H1 (cell line): Measurements from ENCODE around the gene SRPRB. TPM values are rescaled to one million over a fixed set of nuclear protein-coding genes. Genes with fewer than 3 reads are reported as not detected.

Experiments
- CTCF ChIA-PET: fragments of 300-600 bp; sonication (Branson Sonifier 250); formaldehyde crosslinking; loops from one replicate; lab custom pipeline; 2021; ENCODE audit not compliant: partially characterized antibody; lab: Charles Lee
- POLR2A ChIA-PET: fragments of 300-600 bp; sonication (Branson Sonifier 250); formaldehyde crosslinking; loops from one replicate; lab custom pipeline; 2021; ENCODE audit warnings: inconsistent platforms; ENCODE audit not compliant: partially characterized antibody; lab: Charles Lee
- DNase-seq, 2 experiments: peaks; one replicate each; pipeline versions ENCODE4 v3.0.0 to v3.0.0-alpha.2; 2010 to 2022; ENCODE audit warnings: low spot score in 2 of 2, low read depth in 1 of 2, mixed read lengths in 1 of 2
- FAIRE-seq: peaks from 2 replicates; lab custom pipeline; 2011; peaks lifted over from hg19 to GRCh38; lab: Jason Lieb, UNC
- H2AFZ ChIP-seq: 2 replicates; pipeline ENCODE4 v1.8.1; 2012; ENCODE audit warnings: low read length, inconsistent platforms
- H2AK5ac ChIP-seq: 2 replicates; pipeline ENCODE4 v1.6.1; 2013; ENCODE audit warnings: low read depth, low read length
- H2BK120ac ChIP-seq: replicated peaks from 2 replicates; pipeline ENCODE3; 2013; ENCODE audit warnings: low read depth, low read length, inconsistent platforms
- H2BK12ac ChIP-seq: 2 replicates; pipeline ENCODE4 v1.6.1; 2013; ENCODE audit warnings: low read depth, low read length
- H2BK15ac ChIP-seq: 2 replicates; pipeline ENCODE4 v1.6.1; 2013; ENCODE audit warnings: low read length
- H2BK20ac ChIP-seq: 2 replicates; pipeline ENCODE4 v1.6.1; 2013; ENCODE audit warnings: low read length
- H2BK5ac ChIP-seq: 2 replicates; pipeline ENCODE4 v1.6.1; 2013; ENCODE audit warnings: low read depth, low read length
- H3K14ac ChIP-seq: 2 replicates; pipeline ENCODE4 v1.6.1; 2013; ENCODE audit warnings: inconsistent platforms; ENCODE audit not compliant: insufficient read length
- H3K18ac ChIP-seq: 2 replicates; pipeline ENCODE4 v1.6.1; 2013; ENCODE audit warnings: low read length; ENCODE audit errors: extremely low read depth
- H3K23ac ChIP-seq: 2 replicates; pipeline ENCODE4 v1.6.1; 2013; ENCODE audit warnings: inconsistent platforms; ENCODE audit not compliant: insufficient read length
- H3K23me2 ChIP-seq: 2 replicates; pipeline ENCODE4 v1.6.1; 2013; ENCODE audit warnings: low read depth, low read length
- H3K27ac ChIP-seq: 2 replicates; pipeline ENCODE4 v1.6.1; 2011; ENCODE audit warnings: low read depth, low read length, inconsistent platforms
- H3K27me3 ChIP-seq, 4 experiments: replicated peaks in 1 of 4; 1 replicate in 1 of 4; 2 replicates in 3 of 4; pipeline versions ENCODE4 v1.6.1 to v1.8.1; 2011 to 2013; ENCODE audit warnings: low read length in 3 of 4, mild to moderate bottlenecking in 3 of 4, inconsistent platforms in 2 of 4, mixed read lengths in 2 of 4, moderate library complexity in 1 of 4; ENCODE audit not compliant: control insufficient read depth in 3 of 4, insufficient read depth in 3 of 4; ENCODE audit errors: extremely low read depth in 1 of 4
- H3K36me3 ChIP-seq, 4 experiments: 2 replicates each; pipeline versions ENCODE4 v1.6.1 to v1.8.1; 2011 to 2013; ENCODE audit warnings: mild to moderate bottlenecking in 4 of 4, low read length in 3 of 4, moderate library complexity in 2 of 4, control low read depth in 1 of 4, inconsistent platforms in 1 of 4; ENCODE audit not compliant: insufficient read depth in 4 of 4, control insufficient read depth in 2 of 4
- H3K4ac ChIP-seq: replicated peaks from 2 replicates; pipeline ENCODE3; 2013; ENCODE audit warnings: low read length, low read depth, mixed read lengths, inconsistent platforms; ENCODE audit not compliant: insufficient read length
- H3K4me1 ChIP-seq, 4 experiments: replicated peaks in 1 of 4; 1 replicate in 1 of 4; 2 replicates in 3 of 4; pipeline versions ENCODE4 v1.6.1 to v1.8.1; 2011 to 2013; ENCODE audit warnings: low read length in 3 of 4, inconsistent platforms in 2 of 4, mixed read lengths in 1 of 4; ENCODE audit not compliant: insufficient read depth in 4 of 4, control insufficient read depth in 3 of 4
- H3K4me2 ChIP-seq, 2 experiments: 2 replicates each; pipeline versions ENCODE4 v1.6.1 to v1.8.1; 2011 to 2013; ENCODE audit warnings: low read depth in 2 of 2, low read length in 2 of 2, control low read depth in 1 of 2, inconsistent platforms in 1 of 2, mild to moderate bottlenecking in 1 of 2; ENCODE audit not compliant: insufficient read depth in 1 of 2
- H3K4me3 ChIP-seq, 4 experiments: fragments of 200-600, 300-600 bp in 1 of 4; sonication (generic), shearing (Covaris generic), sonication (Bioruptor Twin) in 1 of 4; 2 replicates each; pipeline versions ENCODE4 v1.5.1 to v1.8.1; 2011 to 2016; ENCODE audit warnings: low read length in 4 of 4, low read depth in 3 of 4, control low read depth in 2 of 4, inconsistent platforms in 2 of 4, mild to moderate bottlenecking in 2 of 4, mixed read lengths in 1 of 4, moderate library complexity in 1 of 4; ENCODE audit not compliant: insufficient read depth in 2 of 4; ENCODE audit errors: extremely low read depth in 1 of 4
- H3K56ac ChIP-seq: replicated peaks from 2 replicates; pipeline ENCODE3; 2013; ENCODE audit warnings: low read depth, mild to moderate bottlenecking, mixed read lengths, low read length, inconsistent platforms; ENCODE audit not compliant: insufficient read length
- H3K79me1 ChIP-seq: 2 replicates; pipeline ENCODE4 v1.6.1; 2013; ENCODE audit warnings: low read depth, low read length, control low read depth
- H3K79me2 ChIP-seq, 2 experiments: 2 replicates each; pipeline versions ENCODE4 v1.6.1 to v1.8.1; 2012 to 2013; ENCODE audit warnings: low read length in 2 of 2, mild to moderate bottlenecking in 2 of 2, inconsistent platforms in 1 of 2; ENCODE audit not compliant: insufficient read depth in 2 of 2, control insufficient read depth in 1 of 2
- H3K9ac ChIP-seq, 4 experiments: replicated peaks in 1 of 4; 1 replicate in 1 of 4; 2 replicates in 3 of 4; pipeline versions ENCODE4 v1.6.1 to v1.8.1; 2011 to 2013; ENCODE audit warnings: low read depth in 3 of 4, low read length in 3 of 4, control low read depth in 2 of 4, mild to moderate bottlenecking in 2 of 4, moderate library complexity in 2 of 4, inconsistent platforms in 1 of 4; ENCODE audit errors: extremely low read depth in 1 of 4
- H3K9me3 ChIP-seq, 2 experiments: 2 replicates each; pipeline versions ENCODE4 v1.6.1 to v1.8.1; 2012 to 2013; ENCODE audit warnings: mild to moderate bottlenecking in 2 of 2, moderate library complexity in 2 of 2, control low read depth in 1 of 2, inconsistent platforms in 1 of 2, low read depth in 1 of 2, low read length in 1 of 2, mixed read lengths in 1 of 2; ENCODE audit not compliant: insufficient read depth in 2 of 2
- H4K20me1 ChIP-seq, 2 experiments: replicated peaks in 1 of 2; 2 replicates each; pipeline versions ENCODE3 to v1.8.1; 2011 to 2013; ENCODE audit warnings: inconsistent platforms in 2 of 2, low read length in 2 of 2, mild to moderate bottlenecking in 1 of 2; ENCODE audit not compliant: insufficient read depth in 2 of 2, control insufficient read depth in 1 of 2
- H4K5ac ChIP-seq: 2 replicates; pipeline ENCODE4 v1.6.1; 2013; ENCODE audit warnings: low read length, low read depth, mixed read lengths, inconsistent platforms; ENCODE audit not compliant: insufficient read length
- H4K8ac ChIP-seq: 2 replicates; pipeline ENCODE4 v1.8.0; 2013; ENCODE audit warnings: mild to moderate bottlenecking, moderate library complexity, low read length, inconsistent platforms; ENCODE audit not compliant: insufficient read depth; ENCODE audit errors: extremely low read depth
- H4K91ac ChIP-seq: replicated peaks from 2 replicates; pipeline ENCODE3; 2013; ENCODE audit warnings: low read length, mixed read lengths, inconsistent platforms; ENCODE audit not compliant: insufficient read length
- CHD2 ChIP-seq: IDR thresholded peaks from 2 replicates; pipeline ENCODE4 v1.6.1; 2012; ENCODE audit warnings: low read length, improper control_type of control experiment
- CREB1 ChIP-seq: IDR thresholded peaks from 2 replicates; pipeline ENCODE4 v1.6.1; 2012; ENCODE audit warnings: inconsistent platforms
- EZH2 ChIP-seq: fragments of 200-600 bp; sonication (generic); IDR thresholded peaks from 2 replicates; pipeline ENCODE4 v1.7.1; 2012; ENCODE audit warnings: low read depth, mild to moderate bottlenecking, moderate library complexity, low read length, inconsistent platforms; ENCODE audit not compliant: severe bottlenecking
- HDAC6 ChIP-seq: IDR thresholded peaks from one replicate; pipeline ENCODE4 v1.7.1; 2012; ENCODE audit warnings: low read depth, mild to moderate bottlenecking, inconsistent platforms, low read length, moderate library complexity
- JUND ChIP-seq: IDR thresholded peaks from 2 replicates; pipeline ENCODE4 v1.6.1; 2011; ENCODE audit warnings: mild to moderate bottlenecking, improper control_type of control experiment, low read length
- KDM5A ChIP-seq: fragments of 200-600 bp; IDR thresholded peaks from 2 replicates; pipeline ENCODE4 v1.7.1; 2012; ENCODE audit warnings: mild to moderate bottlenecking, low read length, inconsistent platforms, mixed read lengths
- RFX5 ChIP-seq: IDR thresholded peaks from 2 replicates; pipeline ENCODE4 v1.6.1; 2011; ENCODE audit warnings: low read depth, low read length, improper control_type of control experiment, borderline replicate concordance
- SP2 ChIP-seq: IDR thresholded peaks from 2 replicates; pipeline ENCODE4 v1.6.1; 2012; ENCODE audit warnings: mild to moderate bottlenecking, low read length, inconsistent platforms
- TAF7 ChIP-seq: optimal IDR thresholded peaks from 2 replicates; pipeline ENCODE3; 2011; ENCODE audit warnings: low read depth, mild to moderate bottlenecking, inconsistent platforms, low read length, moderate library complexity, borderline replicate concordance
- TEAD4 ChIP-seq: IDR thresholded peaks from 2 replicates; pipeline ENCODE4 v1.6.1; 2012; ENCODE audit warnings: low read depth, low read length, inconsistent platforms, mixed read lengths
- WGBS, 2 experiments: shearing (Covaris generic) in 1 of 2; methylation state at CpG; one replicate each; pipeline versions ENCODE4 v1.1.6 to v1.1.7; 2013 to 2015; ENCODE audit warnings: low lambda C conversion rate in 2 of 2, mixed read lengths in 2 of 2, inconsistent platforms in 1 of 2, low coverage in 1 of 2, missing lambda C conversion rate in 1 of 2; ENCODE audit not compliant: insufficient replicate concordance in 2 of 2, insufficient coverage in 1 of 2, insufficient read length in 1 of 2; ENCODE audit errors: extremely low coverage in 1 of 2, missing lambda C conversion rate in 1 of 2; 5-methylcytosine and 5-hydroxymethylcytosine counted together
- polyA plus RNA-seq, 7 experiments: library from polyadenylated mRNA; depleted of rRNA in 3 of 7; stranded (reverse) in 5 of 7; unstranded in 2 of 7; fragments of >200 nt in 5 of 7; fragments of 200-250 nt in 2 of 7; gene quantifications; 1 replicate in 5 of 7; 2 replicates in 1 of 7; 4 replicates in 1 of 7; pipeline versions ENCODE4 v1.2.1 to v1.2.3, GENCODE V29; 2011 to 2013; ENCODE audit warnings: missing spikeins in 2 of 7, mixed read lengths in 2 of 7
- total RNA-seq: library from RNA; stranded (reverse); fragmentation: NEBNext Ultra II Directional; extraction: Animal tissue kit (Norgen Biotek cat#: 25700); gene quantifications from 2 replicates; pipeline ENCODE4 v1.2.1, GENCODE V29; 2021

Gene SRPRB
- total and polyA plus RNA-seq, 2 of the 8 experiments (the other 6 are each of a cell fraction or from before 2014, with no cell fraction given): 15.9 to 49.8 TPM

DNA sequence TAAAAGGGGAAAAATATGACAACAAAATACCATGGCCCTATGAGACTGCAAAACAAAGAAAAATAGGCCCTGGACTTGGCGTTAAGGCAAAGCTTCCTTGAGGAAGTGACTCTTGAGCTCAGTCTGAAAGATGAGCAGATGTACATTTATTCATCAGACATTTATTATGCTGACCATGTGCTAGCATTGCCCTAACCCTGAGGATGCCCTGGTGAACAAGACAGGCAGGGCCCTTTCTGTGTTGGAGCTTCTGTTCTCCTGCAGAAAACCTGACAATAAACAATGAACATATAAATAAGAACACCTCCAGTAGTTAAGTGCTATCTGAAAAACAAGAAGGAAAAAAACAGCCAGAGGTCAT is 47.1 kb upstream of the SRPRB start:
- no peak overlapping the region for H2BK120ac ChIP-seq
- H3K4ac ChIP-seq: no peak overlapping the region
- H3K18ac ChIP-seq: no peak overlapping the region
- H2BK5ac ChIP-seq: no peak overlapping the region
- H3K36me3 ChIP-seq: no peaks in the 10 kb centered on the region
- H4K20me1 ChIP-seq: no peaks in the 10 kb centered on the region
- no peaks in the 10 kb centered on the region; a peak in 1 of 7 replicates for H3K27me3 ChIP-seq
- no peak overlapping the region for H4K8ac ChIP-seq
- WGBS, 2 experiments: 79% methylated on average over 1 of the region's 1 CpG; no CpG with 5 or more reads in 1 of the 2 experiments
- H2AK5ac ChIP-seq: no peak overlapping the region
- H3K9me3 ChIP-seq: no peaks in the 10 kb centered on the region
- H3K56ac ChIP-seq: no peak overlapping the region
- H3K9ac ChIP-seq: no peak overlapping the region
- peaks cover 0 to 8% (median under 1%) of the 10 kb centered on the region in 4 experiments; a peak in 2 of 7 replicates for H3K4me1 ChIP-seq
- ChIA-PET CTCF (no interaction called here), POLR2A (no interaction called here)
- TF ChIP-seq TEAD4 (no peak), JUND (no peak), SP2 (no peak), EZH2 (no peak), RFX5 (no peak), HDAC6 (no peak), CREB1 (no peak), KDM5A (no peak), TAF7 (no peak), CHD2 (no peak)
- H2AFZ ChIP-seq: no peak overlapping the region
- no peak overlapping the region for H3K4me3 ChIP-seq
- no peak overlapping the region for H3K23ac ChIP-seq
- H3K23me2 ChIP-seq: no peaks in the 10 kb centered on the region
- no peak overlapping the region for H3K27ac ChIP-seq
- no peak overlapping the region for H3K14ac ChIP-seq
- H3K79me2 ChIP-seq: no peaks in the 10 kb centered on the region
- H2BK15ac ChIP-seq: no peak overlapping the region
- H3K79me1 ChIP-seq: no peaks in the 10 kb centered on the region
- H4K91ac ChIP-seq: no peak overlapping the region
- H4K5ac ChIP-seq: no peak overlapping the region
- FAIRE-seq (no peak), DNase-seq (no peak)
- H2BK20ac ChIP-seq: no peak overlapping the region
- 0 out of 4 replicates have a peak overlapping the region, but pooled peaks of 1 of the 2 experiments have one; percentile 32 for H3K4me2 ChIP-seq
- no peak overlapping the region for H2BK12ac ChIP-seq
